Aorta (tissue), 5 donors: ENCODE results near the gene EVX1. TPM values are rescaled to one million over a fixed set of nuclear protein-coding genes. Genes with fewer than 3 reads are reported as not detected.
A peak's percentile ranks its signal among the peaks of the same experiment; 100 is the strongest.

ENCODE experiments used
- ATAC-seq: fragments of 200-7000 bp; cut with Tn5 transposase; one replicate; pipeline ENCODE4 v1.9.1; 2022; ENCODE audit warnings: moderate library complexity; ENCODE audit not compliant: low FRiP score
- DNase-seq, 2 donors: peaks; one replicate each; pipeline ENCODE4 v3.0.0-alpha.2; 2020
- H3K27ac ChIP-seq, 2 donors: one replicate each; pipeline ENCODE4 v1.5.1; 2013; ENCODE audit warnings: low read length in 2 of 2, mild to moderate bottlenecking in 2 of 2, moderate library complexity in 2 of 2, control low read depth in 1 of 2, inconsistent platforms in 1 of 2, low read depth in 1 of 2
- H3K27me3 ChIP-seq, 2 donors: one replicate each; pipeline ENCODE4 v1.6.1; 2013; ENCODE audit warnings: control low read depth in 1 of 2, low read length in 1 of 2, mild to moderate bottlenecking in 1 of 2, moderate library complexity in 1 of 2; ENCODE audit not compliant: insufficient read depth in 2 of 2, control insufficient read depth in 1 of 2
- H3K36me3 ChIP-seq, 2 donors: one replicate each; pipeline ENCODE4 v1.6.1; 2013; ENCODE audit warnings: control low read depth in 1 of 2, low read length in 1 of 2, mild to moderate bottlenecking in 1 of 2; ENCODE audit not compliant: insufficient read depth in 2 of 2, control insufficient read depth in 1 of 2
- H3K4me1 ChIP-seq, 2 donors: one replicate each; pipeline ENCODE4 v1.6.1; 2013; ENCODE audit warnings: low read length in 2 of 2, control low read depth in 1 of 2, mild to moderate bottlenecking in 1 of 2, moderate library complexity in 1 of 2; ENCODE audit not compliant: insufficient read depth in 2 of 2, control insufficient read depth in 1 of 2
- H3K4me3 ChIP-seq, 2 donors: one replicate each; pipeline ENCODE4 v1.5.1; 2013; ENCODE audit warnings: low read length in 2 of 2, control low read depth in 1 of 2, mild to moderate bottlenecking in 1 of 2
- H3K9me3 ChIP-seq: one replicate; pipeline ENCODE4 v1.6.1; 2013; ENCODE audit warnings: mild to moderate bottlenecking, low read length; ENCODE audit not compliant: control insufficient read depth
- WGBS, 2 donors: extraction: QIAGEN DNeasy Blood & Tissue Kit; methylation state at CpG; one replicate each; pipeline ENCODE4 v1.1.7; 2013; 5-methylcytosine and 5-hydroxymethylcytosine counted together
- intact Hi-C, 2 donors: fragments of 100-400 bp; cut with DNase I; formaldehyde crosslinking; loops; one replicate each; pipeline versions ENCODE4 v1.14.2 to v1.15.0; 2022
- long read RNA-seq, 2 donors: library from polyadenylated mRNA; unstranded; transcript quantifications; one replicate each; pipeline ENCODE4 v2.0.0, GENCODE V29; 2020 to 2021
- polyA plus RNA-seq, 2 donors: library from polyadenylated mRNA; stranded (reverse); fragments of 200-250 nt; gene quantifications; one replicate each; pipeline ENCODE4 v1.2.3, GENCODE V29; 2013
- total RNA-seq, 2 donors: library from RNA; stranded (reverse); fragmentation: NEBNext Ultra II Directional; extraction: Animal tissue kit (Norgen Biotek cat#: 25700); gene quantifications; one replicate each; pipeline ENCODE4 v1.2.1, GENCODE V29; 2021
- donor health status: healthy with polysubstance abuse.
- donor health status: Bipolar disorder and iron deficiency.
- donor health status: DM: no; HTN: no; CAD: no.
- donor health status: DM: no; HTN: no; CAD: no.
- donor health status: DM: yes; HTN: yes; CAD: no.

Gene EVX1
- not detected for total RNA-seq
- not detected for polyA plus RNA-seq
- long read RNA-seq, donor 1: 0 reads
- long read RNA-seq, donor 2: 0 reads

DNA sequence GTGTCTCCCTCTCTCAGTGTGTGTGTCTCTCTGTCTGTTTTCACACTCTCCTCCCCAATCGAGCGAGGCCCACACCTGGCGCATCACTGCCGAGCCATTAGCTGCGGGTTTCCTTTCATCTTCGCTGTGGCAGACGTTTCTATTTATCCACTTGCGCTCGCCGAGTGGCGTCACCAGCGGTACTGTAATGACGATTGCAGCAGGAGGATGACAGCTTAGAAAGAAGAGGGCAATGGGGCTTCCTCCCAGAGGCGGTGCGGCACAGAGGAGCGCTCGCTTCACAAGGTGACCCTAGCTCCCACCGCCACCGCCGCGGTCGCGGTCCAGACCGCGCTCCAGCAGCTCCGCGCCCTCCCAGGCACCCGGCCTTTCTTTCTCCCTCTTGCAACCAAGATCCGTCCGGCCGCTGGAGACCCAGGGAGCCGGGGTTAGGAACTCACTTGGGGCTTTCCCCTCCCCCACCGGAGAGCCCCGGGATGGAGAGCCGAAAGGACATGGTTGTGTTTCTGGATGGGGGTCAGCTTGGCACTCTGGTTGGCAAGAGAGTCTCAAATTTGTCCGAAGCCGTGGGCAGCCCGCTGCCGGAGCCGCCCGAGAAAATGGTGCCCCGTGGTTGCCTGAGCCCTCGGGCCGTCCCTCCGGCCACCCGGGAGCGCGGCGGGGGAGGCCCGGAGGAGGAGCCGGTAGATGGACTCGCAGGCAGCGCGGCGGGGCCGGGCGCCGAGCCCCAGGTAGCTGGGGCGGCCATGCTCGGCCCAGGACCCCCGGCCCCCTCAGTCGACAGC lies at the start of gene EVX1:
Gene EVX1 (plus strand): TSS at position 248 of the 785 bp plus-strand sequence. CDS start 229 bp downstream, at position 477.
- Histone ChIP-seq H3K36me3 (no peaks in the 10 kb centered on the region), H3K9me3 (no peaks in the 10 kb centered on the region), H3K27me3 (peaks cover 0 to 2% of the 10 kb centered on the region in 2 donors), H3K4me1 (peaks cover 0 to 2% of the 10 kb centered on the region in 2 donors), H3K4me3 (no peak within 1 kb of the TSS), H3K27ac (no peak within 1 kb of the TSS)
- DNase-seq (no peak), ATAC-seq (no peak)
- intact Hi-C loops: no loop called here
- 3% methylated on average over 59 to 62 of the region's 62 CpGs for WGBS, 2 donors

DNA sequence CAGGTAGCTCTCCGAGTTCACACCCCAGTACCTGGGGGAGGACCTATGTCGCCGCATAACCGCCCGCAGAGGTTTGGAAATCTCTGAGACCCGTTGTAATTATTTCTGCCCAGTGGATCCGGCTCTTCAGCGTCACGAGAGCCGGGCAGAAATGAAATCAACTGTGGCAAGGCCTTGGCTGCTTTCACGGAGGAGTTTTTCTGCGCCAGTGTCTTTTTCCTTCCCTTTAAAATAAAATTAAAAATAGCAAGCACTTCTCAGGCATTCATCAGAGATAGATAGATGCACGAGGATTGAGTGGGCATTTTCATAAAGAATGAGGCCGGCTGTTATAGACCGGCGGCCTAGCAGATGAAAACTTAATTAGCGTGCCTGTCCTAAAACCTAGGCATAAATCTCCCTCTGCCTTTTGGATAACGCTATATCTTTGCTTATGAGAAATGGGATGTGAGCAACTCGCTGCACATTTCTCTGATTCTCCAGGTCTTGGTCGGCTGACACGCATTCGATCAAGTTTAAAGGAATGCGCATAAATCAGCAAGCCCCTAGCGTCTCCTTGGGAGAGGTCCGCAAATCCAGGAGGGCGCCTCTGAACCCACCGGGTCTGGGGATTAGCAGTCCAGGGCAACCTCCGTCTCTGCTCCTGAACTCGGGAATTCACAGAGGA lies 49.1 kb upstream of the EVX1 start:
- intact Hi-C loops: loop anchor here (10.0 kb wide), 2 partner anchors 721 to 901 kb away; no protein-coding TSS in a partner anchor
- no peak overlapping the region for H3K27ac ChIP-seq
- no peak overlapping the region for H3K4me3 ChIP-seq
- H3K36me3 ChIP-seq: no peaks in the 10 kb centered on the region
- ATAC-seq (no peak), DNase-seq (peak in 1 of 2 donors; percentile 35)
- peaks cover 0 to 2% of the 10 kb centered on the region in 2 donors for H3K27me3 ChIP-seq
- 31 to 39% methylated on average over 29 of the region's 29 CpGs for WGBS, 2 donors
- H3K9me3 ChIP-seq: no peaks in the 10 kb centered on the region
- H3K4me1 ChIP-seq: no peaks in the 10 kb centered on the region

DNA sequence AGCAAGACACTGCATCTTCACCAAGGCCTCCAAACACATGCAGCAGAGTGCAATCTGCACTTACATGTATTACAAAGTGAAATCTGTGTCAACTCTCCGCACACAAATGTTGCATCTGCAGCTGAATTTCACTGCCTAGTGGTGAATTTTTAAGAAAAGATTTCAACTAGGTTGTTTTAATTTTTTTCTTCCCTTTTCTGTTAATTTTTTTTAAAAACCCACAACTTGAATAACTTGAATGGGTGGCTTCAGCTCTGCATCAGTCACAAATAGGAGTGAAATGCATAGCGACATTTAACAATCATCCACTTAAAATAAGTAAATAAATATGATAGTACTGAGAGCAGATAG lies 48.6 kb upstream of the EVX1 start:
- Histone ChIP-seq H3K4me1 (no peaks in the 10 kb centered on the region), H3K36me3 (no peaks in the 10 kb centered on the region), H3K27me3 (peaks cover 0 to 2% of the 10 kb centered on the region in 2 donors), H3K4me3 (no peak overlapping the region), H3K9me3 (no peaks in the 10 kb centered on the region), H3K27ac (no peak overlapping the region)
- ATAC-seq: no peak
- no peak for DNase-seq
- intact Hi-C loops: loop anchor here (10.0 kb wide), 2 partner anchors 721 to 901 kb away; no protein-coding TSS in a partner anchor
- WGBS, 2 donors: 61 to 75% methylated on average over 2 of the region's 2 CpGs

DNA sequence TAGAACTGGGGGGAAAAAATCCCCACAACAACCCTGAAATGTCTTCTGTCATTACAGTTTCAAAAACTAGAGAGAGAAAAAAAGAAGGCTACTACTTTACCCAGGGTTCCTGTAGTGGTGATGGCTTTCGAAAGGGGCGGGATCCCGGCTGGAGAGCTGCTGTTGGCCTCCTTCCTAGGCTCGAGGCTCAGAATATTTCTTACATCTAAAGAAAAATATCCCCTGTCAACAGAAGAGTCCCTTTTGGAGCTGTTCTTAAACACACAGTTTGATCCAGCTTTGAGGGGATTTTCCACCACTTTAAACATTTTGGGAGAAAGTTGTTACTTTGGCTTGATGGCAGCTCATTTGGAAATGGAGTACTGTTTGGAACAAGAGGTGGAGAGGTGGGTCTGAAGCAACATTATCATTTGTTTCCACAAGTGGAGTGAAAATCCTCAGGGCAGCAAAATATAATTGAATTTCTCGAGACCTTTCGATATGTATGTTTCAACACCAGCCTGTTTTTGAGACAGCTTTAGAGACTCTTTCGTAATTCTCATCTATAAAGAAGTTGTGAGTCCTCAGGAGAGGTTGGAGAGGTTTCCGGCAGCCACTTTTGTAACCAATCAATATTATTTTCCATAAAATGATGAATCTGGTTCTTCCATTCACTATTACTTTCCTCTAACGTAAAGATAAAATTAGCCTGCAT lies 47.8 kb upstream of the EVX1 start:
- intact Hi-C loops: loop anchor here (5.0 to 10.0 kb wide), 4 partner anchors 720 to 900 kb away; no protein-coding TSS in a partner anchor
- no peak overlapping the region for H3K4me3 ChIP-seq
- no peaks in the 10 kb centered on the region for H3K4me1 ChIP-seq
- H3K27me3 ChIP-seq: peaks cover 0 to 2% of the 10 kb centered on the region in 2 donors
- no peaks in the 10 kb centered on the region for H3K9me3 ChIP-seq
- H3K27ac ChIP-seq: no peak overlapping the region
- DNase-seq (no peak), ATAC-seq (no peak)
- WGBS, 2 donors: 34 to 41% methylated on average over 9 of the region's 9 CpGs
- H3K36me3 ChIP-seq: no peaks in the 10 kb centered on the region

DNA sequence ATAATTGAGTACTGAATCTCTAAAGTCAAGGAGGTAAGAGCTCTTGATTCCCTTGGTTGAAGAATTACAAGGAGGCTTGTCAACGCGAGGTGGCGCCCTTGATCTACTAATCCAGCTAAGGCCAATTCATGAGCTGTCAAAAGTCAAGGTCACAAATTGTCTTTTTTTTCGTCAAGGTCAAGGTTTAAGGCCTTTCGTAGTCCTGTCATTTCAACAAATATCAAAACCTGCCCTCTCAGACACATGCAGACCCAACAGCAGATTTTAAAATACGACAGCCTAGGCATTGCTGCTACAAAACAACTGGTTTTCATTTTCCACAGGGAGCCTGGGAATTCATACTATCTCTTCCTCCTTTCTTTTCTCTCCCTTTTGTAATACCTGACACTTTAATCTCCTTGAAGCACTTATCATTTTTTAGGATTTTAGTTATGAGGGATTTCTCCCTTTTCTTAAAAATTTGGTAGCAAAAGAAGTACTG lies 46.3 kb upstream of the EVX1 start:
- no peak overlapping the region for H3K4me3 ChIP-seq
- no peak overlapping the region for H3K27ac ChIP-seq
- DNase-seq (peak; percentile 88 to 95), ATAC-seq (peak; percentile 71)
- peaks cover 0 to 2% of the 10 kb centered on the region in 2 donors for H3K27me3 ChIP-seq
- H3K9me3 ChIP-seq: no peaks in the 10 kb centered on the region
- H3K4me1 ChIP-seq: no peaks in the 10 kb centered on the region
- no peaks in the 10 kb centered on the region for H3K36me3 ChIP-seq
- WGBS, 2 donors: 4 to 5% methylated on average over 6 of the region's 6 CpGs
- intact Hi-C loops: loop anchor here (5.0 to 10.0 kb wide), 4 partner anchors 718 to 898 kb away; no protein-coding TSS in a partner anchor

DNA sequence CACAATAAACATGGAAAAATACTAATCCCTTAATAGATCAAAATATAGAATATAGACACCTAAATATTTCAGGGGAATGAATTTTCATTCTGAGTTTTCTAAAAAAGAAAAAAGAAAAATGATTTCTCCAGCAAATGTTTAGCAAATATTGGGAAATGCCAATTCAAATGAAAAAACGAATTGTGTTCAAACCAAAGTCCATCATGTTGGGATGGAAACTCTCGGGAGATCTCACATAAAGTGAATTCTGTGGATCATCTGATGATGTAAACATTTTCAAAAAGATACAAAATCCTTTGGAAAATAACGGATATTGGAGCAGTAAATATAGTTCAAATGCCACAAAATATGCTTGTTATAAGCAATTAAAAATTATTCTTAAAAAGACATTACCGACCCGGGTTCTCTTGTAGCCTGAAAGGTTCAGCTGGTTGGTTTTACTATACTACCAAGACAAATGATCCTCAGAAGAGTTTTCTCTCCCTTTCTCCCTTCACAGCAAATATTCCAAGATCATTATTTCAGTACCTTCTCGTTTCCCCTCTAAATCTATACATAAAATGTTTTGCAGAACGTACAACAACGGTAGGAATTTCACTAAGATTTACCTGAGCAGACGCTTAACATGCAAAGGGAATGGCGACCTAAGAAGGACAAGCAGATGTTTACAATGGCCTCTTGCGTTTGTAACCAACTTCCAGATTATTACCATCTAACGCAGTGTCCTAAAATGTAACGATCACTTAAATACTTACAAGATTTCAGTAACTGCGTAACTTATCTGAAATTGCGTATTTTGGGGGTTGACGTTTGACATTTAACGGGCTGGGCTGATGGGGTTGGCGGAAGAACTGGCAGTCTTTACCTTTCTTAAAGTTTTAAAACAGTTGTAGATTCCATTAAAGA lies 45.2 kb upstream of the EVX1 start:
- Histone ChIP-seq H3K27ac (no peak overlapping the region), H3K36me3 (no peaks in the 10 kb centered on the region), H3K27me3 (peaks cover 0 to 2% of the 10 kb centered on the region in 2 donors), H3K4me3 (no peak overlapping the region), H3K9me3 (no peaks in the 10 kb centered on the region), H3K4me1 (no peaks in the 10 kb centered on the region)
- intact Hi-C loops: loop anchor here (5.0 to 10.0 kb wide), 4 partner anchors 717 to 897 kb away; no protein-coding TSS in a partner anchor
- WGBS, 2 donors: 29 to 30% methylated on average over 18 of the region's 18 CpGs
- DNase-seq (no peak), ATAC-seq (no peak)

DNA sequence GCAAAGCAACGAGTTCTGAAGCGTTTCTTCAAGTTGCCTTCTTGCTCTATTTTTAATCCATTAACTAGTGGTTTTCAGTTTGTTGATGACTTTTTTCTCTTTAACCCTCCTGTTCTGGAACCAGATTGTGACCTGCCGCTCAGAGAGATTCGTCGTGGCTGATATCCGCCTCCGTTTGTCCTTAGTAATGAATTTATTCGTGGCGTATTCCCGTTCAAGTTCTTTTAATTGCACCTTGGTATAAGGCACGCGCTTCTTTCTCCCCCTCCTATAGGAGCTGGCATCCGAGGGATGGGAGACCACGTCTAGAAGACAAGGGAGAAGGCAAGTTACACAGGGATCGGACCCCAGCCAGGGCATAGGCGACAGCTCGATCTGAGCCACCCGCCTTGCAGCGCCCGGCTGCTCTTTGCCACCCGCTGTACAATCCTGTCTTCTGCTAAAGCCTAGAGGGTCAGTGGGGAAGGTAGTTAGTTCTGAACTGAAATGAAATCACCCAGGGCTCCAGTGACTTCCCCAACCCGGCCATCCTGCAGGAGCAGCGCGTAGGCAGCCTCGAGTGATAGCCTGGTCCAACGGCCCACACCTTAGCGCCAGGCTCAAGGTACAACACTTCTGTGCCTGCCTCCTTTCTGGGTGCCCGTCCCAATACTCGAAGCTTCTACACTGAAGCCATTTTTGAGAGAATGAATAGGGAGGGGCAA lies 44.3 kb upstream of the EVX1 start:
- H3K27me3 ChIP-seq: peaks cover 0 to 2% of the 10 kb centered on the region in 2 donors
- ATAC-seq (no peak), DNase-seq (peak; percentile 41 to 62)
- no peak overlapping the region for H3K4me3 ChIP-seq
- no peak overlapping the region for H3K27ac ChIP-seq
- H3K4me1 ChIP-seq: no peaks in the 10 kb centered on the region
- intact Hi-C loops: loop anchor here (5.0 to 10.0 kb wide), 4 partner anchors 717 to 897 kb away; no protein-coding TSS in a partner anchor
- H3K36me3 ChIP-seq: no peaks in the 10 kb centered on the region
- no peaks in the 10 kb centered on the region for H3K9me3 ChIP-seq
- WGBS, 2 donors: 20 to 22% methylated on average over 29 of the region's 29 CpGs
